ENCODE results near the gene CXCL5. TPM values are rescaled to one million over a fixed set of nuclear protein-coding genes. Genes with fewer than 3 reads are reported as not detected.

Gene CXCL5
- total RNA-seq, 1 experiment from 2014 or later, result not detected

- H3K9me2 ChIP-seq (ENCODE audit: insufficient read depth), result no peaks in the 10 kb centered on the region
- no peaks in the 10 kb centered on the region for H4K20me1 ChIP-seq (ENCODE audit: insufficient read depth)
- H3K27ac ChIP-seq, result 0 out of 2 replicates have a peak overlapping the region, but pooled peaks have one; percentile 44
- no peak overlapping the region for H3K4me3 ChIP-seq
- intact Hi-C loops (cut with micrococcal nuclease; ENCODE audit: unreplicated experiment), result no loop called here
- no peaks in the 10 kb centered on the region for H3K4me1 ChIP-seq (replicated peaks; ENCODE audit: insufficient read depth)
- H3K9me3 ChIP-seq (ENCODE audit: insufficient read depth, low read depth), result no peaks in the 10 kb centered on the region
- BruUV-seq (replicated peaks), result no TSS peak
- no peaks in the 10 kb centered on the region for H3K36me3 ChIP-seq (ENCODE audit: low read depth)
- no peak for DNase-seq
- H3F3A ChIP-seq (ENCODE audit: insufficient read depth, low read depth), result no peaks in the 10 kb centered on the region
- H3K4me2 ChIP-seq, result no peak overlapping the region
- POLR2A ChIA-PET (ENCODE audit: unreplicated experiment), result no interaction called here
- H2AFZ ChIP-seq, result no peak overlapping the region
- H3K27me3 ChIP-seq (ENCODE audit: insufficient read depth, low read depth), result no peaks in the 10 kb centered on the region
- TF ChIP-seq EZH2 (IDR thresholded peaks at IDR 0.05; ENCODE audit: low read depth) (no peak), CTCF (conservative IDR thresholded peaks at IDR 0.05) (no peak)
- CTCF ChIA-PET, result no interaction called here
- no peaks in the 10 kb centered on the region for H3K79me2 ChIP-seq (ENCODE audit: low read depth)
Observed at GRCh38 chr4:73979407-73979957, 19.0 kb downstream of the CXCL5 start.

GRCh38 chr4:73978886-73979285 lies 19.6 kb downstream of the CXCL5 start:
- BruUV-seq (replicated peaks), result no TSS peak
- H3K4me2 ChIP-seq, result no peak overlapping the region
- no peaks in the 10 kb centered on the region for H3K27me3 ChIP-seq (ENCODE audit: insufficient read depth, low read depth)
- H3K79me2 ChIP-seq (ENCODE audit: low read depth), result no peaks in the 10 kb centered on the region
- H3K4me3 ChIP-seq, result no peak overlapping the region
- no peaks in the 10 kb centered on the region for H3K9me3 ChIP-seq (ENCODE audit: insufficient read depth, low read depth)
- no peak for DNase-seq
- CTCF ChIA-PET, result no interaction called here
- no peak for TF ChIP-seq EZH2 (IDR thresholded peaks at IDR 0.05; ENCODE audit: low read depth)
- TF ChIP-seq CTCF (conservative IDR thresholded peaks at IDR 0.05), result no peak
- no peaks in the 10 kb centered on the region for H3K9me2 ChIP-seq (ENCODE audit: insufficient read depth)
- H4K20me1 ChIP-seq (ENCODE audit: insufficient read depth), result no peaks in the 10 kb centered on the region
- no peaks in the 10 kb centered on the region for H3K4me1 ChIP-seq (replicated peaks; ENCODE audit: insufficient read depth)
- no peaks in the 10 kb centered on the region for H3K36me3 ChIP-seq (ENCODE audit: low read depth)
- H2AFZ ChIP-seq, result no peak overlapping the region
- H3K27ac ChIP-seq, result 0 out of 2 replicates have a peak overlapping the region, but pooled peaks have one; percentile 44
- intact Hi-C loops (cut with micrococcal nuclease; ENCODE audit: unreplicated experiment), result no loop called here
- POLR2A ChIA-PET (ENCODE audit: unreplicated experiment), result no interaction called here
- H3F3A ChIP-seq (ENCODE audit: insufficient read depth, low read depth), result no peaks in the 10 kb centered on the region

GRCh38 chr4:73976716-73977115 lies 21.8 kb downstream of the CXCL5 start:
- no peak overlapping the region for H3K4me3 ChIP-seq
- no peaks in the 10 kb centered on the region for H3F3A ChIP-seq (ENCODE audit: insufficient read depth, low read depth)
- no peak overlapping the region for H3K27ac ChIP-seq
- no peaks in the 10 kb centered on the region for H3K4me1 ChIP-seq (replicated peaks; ENCODE audit: insufficient read depth)
- ChIA-PET POLR2A (ENCODE audit: unreplicated experiment) (no interaction called here), CTCF (no interaction called here)
- no peaks in the 10 kb centered on the region for H3K9me2 ChIP-seq (ENCODE audit: insufficient read depth)
- no peak overlapping the region for H3K4me2 ChIP-seq
- no peaks in the 10 kb centered on the region for H3K27me3 ChIP-seq (ENCODE audit: insufficient read depth, low read depth)
- 0 out of 2 replicates have a peak, but pooled peaks cover under 1% of the 10 kb centered on the region for H3K9me3 ChIP-seq (ENCODE audit: insufficient read depth, low read depth)
- BruUV-seq (replicated peaks), result no TSS peak
- H2AFZ ChIP-seq, result no peak overlapping the region
- no peaks in the 10 kb centered on the region for H3K79me2 ChIP-seq (ENCODE audit: low read depth)
- intact Hi-C loops (cut with micrococcal nuclease; ENCODE audit: unreplicated experiment), result no loop called here
- no peaks in the 10 kb centered on the region for H4K20me1 ChIP-seq (ENCODE audit: insufficient read depth)
- no peaks in the 10 kb centered on the region for H3K36me3 ChIP-seq (ENCODE audit: low read depth)
- no peak for TF ChIP-seq CTCF (conservative IDR thresholded peaks at IDR 0.05)
- TF ChIP-seq EZH2 (IDR thresholded peaks at IDR 0.05; ENCODE audit: low read depth), result no peak
- DNase-seq, result no peak

Data from PC-9 (cell line).